Psoas muscle (tissue), 8 donors: ENCODE measurements around the gene CHSY1. TPM values are rescaled to one million over a fixed set of nuclear protein-coding genes. Genes with fewer than 3 reads are reported as not detected.

Experiments
- ATAC-seq, 4 donors: fragments of 200-7000 bp; cut with Tn5 transposase; one replicate each; pipeline ENCODE4 v1.9.1; 2020; ENCODE audit warnings: moderate library complexity in 3 of 4, mild to moderate bottlenecking in 2 of 4
- DNase-seq, 2 donors: peaks; one replicate each; pipeline ENCODE4 v3.0.0-alpha.2; 2020
- H3K27ac ChIP-seq: fragments of 200-600 bp; one replicate; pipeline ENCODE4 v1.8.0; 2022
- H3K27me3 ChIP-seq, 3 donors: fragments of 200-600 bp in 1 of 3; one replicate each; pipeline versions ENCODE4 v1.6.1 to v1.8.0; 2013 to 2022; ENCODE audit warnings: low read length in 2 of 3, mild to moderate bottlenecking in 2 of 3, moderate library complexity in 1 of 3; ENCODE audit not compliant: insufficient read depth in 3 of 3
- H3K36me3 ChIP-seq, 2 donors: fragments of 200-600 bp in 1 of 2; one replicate each; pipeline versions ENCODE4 v1.6.1 to v1.8.0; 2013 to 2022; ENCODE audit warnings: low read depth in 1 of 2, mild to moderate bottlenecking in 1 of 2, moderate library complexity in 1 of 2; ENCODE audit not compliant: insufficient read depth in 1 of 2
- H3K4me1 ChIP-seq: fragments of 200-600 bp; one replicate; pipeline ENCODE4 v1.8.0; 2022
- H3K4me3 ChIP-seq: fragments of 200-600 bp; one replicate; pipeline ENCODE4 v1.8.0; 2022; ENCODE audit warnings: mild to moderate bottlenecking
- H3K9me3 ChIP-seq: fragments of 200-600 bp; one replicate; pipeline ENCODE4 v1.8.0; 2022
- CTCF ChIP-seq: fragments of 200-600 bp; IDR thresholded peaks from one replicate; pipeline ENCODE4 v1.8.0; 2022; ENCODE audit warnings: antibody characterized with exemption
- WGBS, 3 donors: extraction: QIAGEN DNeasy Blood & Tissue Kit; methylation state at CpG; one replicate each; pipeline versions ENCODE4 v1.1.6 to v1.1.7; 2013; 5-methylcytosine and 5-hydroxymethylcytosine counted together
- intact Hi-C, 2 donors: fragments of 100-400 bp; cut with DNase I; formaldehyde crosslinking; loops; one replicate each; pipeline versions ENCODE4 v1.11.0 to v1.14.2; 2022
- polyA plus RNA-seq, 3 donors: library from polyadenylated mRNA; stranded (reverse); fragments of 200-250 nt; gene quantifications; one replicate each; pipeline ENCODE4 v1.2.3, GENCODE V29; 2013
- total RNA-seq, 4 donors: library from RNA; stranded (reverse); fragmentation: NEBNext Ultra II Directional in 2 of 4; extraction: Animal tissue kit (Norgen Biotek cat#: 25700) in 2 of 4; gene quantifications; one replicate each; pipeline versions ENCODE4 v1.2.1 to v1.2.4, GENCODE V29; 2021 to 2023
- donor health status: healthy with polysubstance abuse.
- donor health status: DM: no; HTN: no; CAD: no; lungs with moderate emphysema.
- donor health status: Bipolar disorder and iron deficiency.
- donor health status: healthy.
- donor health status: DM: yes; HTN: yes; CAD: no.
- donor health status: DM: no; HTN: no; CAD: no.
- donor health status: DM: no; HTN: no; CAD: no.
- donor health status: DM: yes; HTN: yes; CAD: no.

CHSY1 gene
- total and polyA plus RNA-seq, 7 donors: 2.9 to 11.4 (median 6.7) TPM

GRCh38 chr15:101157721-101158120 lies 94.1 kb downstream of the CHSY1 start:
- ATAC-seq (no peak), DNase-seq (no peak)
- H3K4me1 ChIP-seq: peaks cover 4% of the 10 kb centered on the region
- no peaks in the 10 kb centered on the region for H3K9me3 ChIP-seq
- no peaks in the 10 kb centered on the region for H3K27me3 ChIP-seq
- WGBS, 3 donors: 90 to 97% (median 94%) methylated on average over 6 of the region's 6 CpGs
- no peak for TF ChIP-seq CTCF
- no peaks in the 10 kb centered on the region for H3K36me3 ChIP-seq
- no peak overlapping the region for H3K27ac ChIP-seq
- H3K4me3 ChIP-seq: no peak overlapping the region
- intact Hi-C loops: no loop called here

- Histone ChIP-seq H3K27ac (no peak overlapping the region), H3K4me1 (no peaks in the 10 kb centered on the region), H3K27me3 (no peaks in the 10 kb centered on the region), H3K4me3 (no peak overlapping the region), H3K36me3 (no peaks in the 10 kb centered on the region), H3K9me3 (no peaks in the 10 kb centered on the region)
- DNase-seq (no peak), ATAC-seq (peak in 1 of 4 donors; percentile 40)
- intact Hi-C loops: no loop called here
- TF ChIP-seq CTCF: no peak
- WGBS, 3 donors: 51 to 60% (median 56%) methylated on average over 21 of the region's 21 CpGs
These were observed 95.2 kb downstream of the CHSY1 start for GRCh38 chr15:101156509-101157159.

GRCh38 chr15:101156061-101156460 lies 95.8 kb downstream of the CHSY1 start:
- WGBS, 3 donors: 77 to 86% (median 85%) methylated on average over 6 of the region's 6 CpGs
- Histone ChIP-seq H3K27me3 (no peaks in the 10 kb centered on the region), H3K36me3 (no peaks in the 10 kb centered on the region), H3K4me1 (no peaks in the 10 kb centered on the region), H3K27ac (no peak overlapping the region), H3K4me3 (no peak overlapping the region), H3K9me3 (no peaks in the 10 kb centered on the region)
- TF ChIP-seq CTCF: no peak
- intact Hi-C loops: no loop called here
- DNase-seq (no peak), ATAC-seq (no peak)

GRCh38 chr15:101153801-101154656 lies 97.8 kb downstream of the CHSY1 start:
- Histone ChIP-seq H3K9me3 (no peaks in the 10 kb centered on the region), H3K4me3 (no peak overlapping the region), H3K27me3 (no peaks in the 10 kb centered on the region), H3K27ac (no peak overlapping the region), H3K36me3 (no peaks in the 10 kb centered on the region), H3K4me1 (no peaks in the 10 kb centered on the region)
- no peak for TF ChIP-seq CTCF
- 91 to 94% (median 94%) methylated on average over 19 of the region's 19 CpGs for WGBS, 3 donors
- no peak for ATAC-seq
- intact Hi-C loops: no loop called here
- DNase-seq: no peak
